Measurements from ENCODE around the gene IRF2.
A peak's percentile ranks its signal among the peaks of the same experiment; 100 is the strongest.
"Not testable (repeated sequence)": the region's sequence is repeated elsewhere in the genome, so short reads cannot be mapped to it uniquely, and the experiment has no call there.

IRF2 gene

GRCh38 chr4:184389978-184390900 lies 84.1 kb downstream of the IRF2 start:
- DNase-seq (ENCODE audit: low spot score), result no peak

DNA sequence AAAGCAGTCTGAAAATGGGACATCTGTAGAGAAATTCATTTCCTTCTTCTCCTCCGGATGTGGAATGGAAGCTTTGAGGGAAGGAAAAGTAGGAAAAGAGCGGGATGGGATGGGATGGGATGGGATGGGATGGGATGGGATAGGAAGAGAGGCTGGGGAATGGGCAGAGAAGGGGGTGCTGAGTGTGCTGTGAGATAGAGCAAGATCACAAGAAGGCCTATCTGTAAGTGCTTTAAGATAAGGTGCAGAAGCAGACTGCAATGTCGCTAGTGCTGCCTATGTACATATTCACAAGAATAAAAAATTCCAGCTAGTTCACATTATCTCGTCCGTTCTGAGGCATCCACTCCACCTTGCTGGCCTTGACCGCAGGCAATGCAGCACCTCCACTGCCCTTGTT lies 86.2 kb downstream of the IRF2 start:
- no peak for DNase-seq (ENCODE audit: low spot score)

GRCh38 chr4:184387351-184387750 lies 87.0 kb downstream of the IRF2 start:
- no peak for DNase-seq (ENCODE audit: low spot score)

- DNase-seq (ENCODE audit: low spot score), result no peak
These were observed 88.0 kb downstream of the IRF2 start for GRCh38 chr4:184386271-184386781.

GRCh38 chr4:184385705-184386141 lies 88.6 kb downstream of the IRF2 start:
- DNase-seq (ENCODE audit: low spot score), result peak; percentile 72

DNA sequence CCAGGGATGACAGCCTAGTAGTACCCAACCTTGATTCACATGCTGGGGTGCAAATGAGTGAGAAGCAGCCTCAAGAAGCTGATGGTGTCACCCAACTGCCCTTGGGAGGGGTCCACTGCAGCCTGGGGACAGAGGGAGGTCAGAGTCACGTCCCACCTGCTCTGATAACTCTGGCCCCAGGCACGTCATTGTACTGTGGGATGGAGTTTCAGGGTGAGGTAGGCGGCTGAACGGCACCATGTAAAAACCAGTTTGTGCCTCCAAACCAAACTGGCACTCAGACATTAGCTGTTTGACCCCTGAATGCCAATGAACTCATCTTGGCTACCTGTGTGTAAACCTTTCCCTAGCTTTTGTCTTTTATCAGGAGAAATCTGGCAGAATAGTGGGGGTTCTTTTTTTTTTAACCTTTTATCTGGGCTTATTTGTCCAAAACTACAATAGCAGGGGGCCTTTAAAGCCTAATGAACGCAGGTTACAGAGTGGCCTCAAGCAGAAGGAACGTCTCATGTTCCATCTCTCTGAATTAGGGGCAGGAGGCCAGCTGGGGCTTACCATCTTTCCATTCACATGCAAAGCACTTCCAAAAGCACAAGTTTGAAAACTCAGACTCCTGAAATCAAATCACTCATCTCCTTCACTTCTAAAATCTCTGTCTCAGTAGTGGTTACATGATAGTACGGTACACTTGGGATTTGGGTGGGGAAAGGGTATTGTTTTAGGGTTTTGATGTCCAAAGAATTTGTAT lies 89.4 kb downstream of the IRF2 start:
- DNase-seq (ENCODE audit: low spot score), result no peak

DNA sequence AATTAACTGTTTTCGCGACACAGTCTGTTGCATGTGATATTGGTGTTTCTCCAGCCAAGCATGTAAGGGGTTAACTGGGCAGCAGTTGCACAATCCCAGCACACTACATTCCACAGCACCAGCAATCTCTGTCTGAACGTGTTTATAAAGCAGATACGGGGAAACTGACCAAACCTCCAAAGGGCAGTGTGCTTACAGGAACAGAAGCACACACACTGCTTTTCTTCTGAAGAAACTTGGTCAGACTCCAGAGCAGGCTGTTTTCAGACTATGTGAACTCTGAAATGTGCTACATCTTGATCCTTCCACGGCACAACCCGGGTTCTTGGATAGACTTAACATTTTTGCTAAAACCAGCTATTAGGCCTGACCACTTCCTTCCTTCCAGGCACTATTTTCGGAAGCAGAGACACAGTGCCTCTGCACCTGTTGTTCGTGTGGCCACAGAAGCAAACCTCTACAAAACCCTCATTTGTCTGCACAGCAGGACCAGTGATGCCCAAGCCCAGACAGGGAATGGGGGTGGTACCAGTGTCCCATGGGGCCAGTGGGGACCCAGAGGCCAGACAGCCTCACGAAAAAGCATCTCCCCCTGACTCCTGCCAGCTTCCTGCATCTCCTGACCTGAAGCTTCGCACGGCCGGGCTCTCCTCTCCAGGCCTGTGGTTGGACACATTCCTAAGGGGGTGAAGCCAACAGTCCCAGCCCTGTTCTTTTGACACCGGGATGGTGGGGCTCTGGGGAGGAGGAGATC lies 90.1 kb downstream of the IRF2 start:
- peak; percentile 62 for DNase-seq (ENCODE audit: low spot score)

DNA sequence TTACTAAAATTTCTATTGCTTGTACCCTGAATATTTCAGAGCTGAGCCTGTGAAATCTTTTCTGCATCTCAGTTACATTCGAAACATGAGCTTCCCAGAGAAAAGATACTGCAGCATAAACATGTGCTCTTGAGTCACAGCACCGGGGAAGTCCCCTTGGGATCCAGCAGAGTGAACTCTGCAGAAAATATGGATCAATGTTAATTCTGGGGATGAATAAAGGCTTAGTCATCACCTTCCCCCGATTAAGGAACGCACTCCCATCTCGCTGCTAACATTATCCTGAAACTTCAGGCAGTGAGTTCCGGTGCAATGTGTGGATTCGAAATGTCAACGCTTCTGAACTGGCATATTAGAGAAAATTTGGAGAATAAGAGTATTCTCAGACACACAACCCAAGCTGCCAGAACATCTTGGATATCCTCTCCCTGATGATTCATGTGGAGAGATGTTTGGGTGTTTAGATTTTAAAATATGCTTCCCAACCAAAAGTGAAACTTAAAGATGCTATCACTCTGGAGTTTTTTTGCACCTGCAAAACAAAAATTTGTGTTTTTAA lies 90.8 kb downstream of the IRF2 start:
- DNase-seq (ENCODE audit: low spot score), result no peak

DNA sequence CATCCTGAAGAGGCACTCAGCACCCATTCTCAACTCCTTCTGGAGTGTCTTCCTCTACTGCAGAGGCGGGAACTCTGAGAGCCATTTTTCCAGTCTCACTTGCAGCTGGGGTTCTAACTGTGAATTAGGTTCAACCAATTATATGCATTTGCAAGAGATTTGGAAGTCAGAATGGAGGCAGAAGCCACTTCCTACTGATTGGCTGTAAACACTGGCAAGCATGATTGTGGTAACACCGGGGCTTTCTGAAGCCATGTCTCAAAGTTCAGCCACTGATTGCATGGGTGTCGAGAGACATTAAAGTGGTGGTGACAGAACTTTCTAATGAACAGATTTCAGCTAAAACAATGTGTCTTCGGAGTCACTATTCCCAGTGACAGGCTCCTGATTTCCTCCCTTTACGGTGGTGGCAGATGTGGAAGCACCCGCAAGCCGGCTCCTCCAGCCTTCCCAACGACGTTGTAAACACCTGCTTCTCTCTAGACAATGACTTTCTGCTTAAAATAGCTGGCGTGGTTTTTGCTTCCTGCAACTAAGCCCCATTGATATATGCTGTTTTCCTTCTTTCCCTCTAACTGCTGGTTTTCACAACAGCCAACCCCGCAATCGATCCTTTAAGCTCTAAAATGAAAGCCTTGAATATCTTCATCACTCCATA lies 92.0 kb downstream of the IRF2 start:
- no peak for DNase-seq (ENCODE audit: low spot score)

GRCh38 chr4:184380707-184381106 lies 93.6 kb downstream of the IRF2 start:
- no peak for DNase-seq (ENCODE audit: low spot score)

DNA sequence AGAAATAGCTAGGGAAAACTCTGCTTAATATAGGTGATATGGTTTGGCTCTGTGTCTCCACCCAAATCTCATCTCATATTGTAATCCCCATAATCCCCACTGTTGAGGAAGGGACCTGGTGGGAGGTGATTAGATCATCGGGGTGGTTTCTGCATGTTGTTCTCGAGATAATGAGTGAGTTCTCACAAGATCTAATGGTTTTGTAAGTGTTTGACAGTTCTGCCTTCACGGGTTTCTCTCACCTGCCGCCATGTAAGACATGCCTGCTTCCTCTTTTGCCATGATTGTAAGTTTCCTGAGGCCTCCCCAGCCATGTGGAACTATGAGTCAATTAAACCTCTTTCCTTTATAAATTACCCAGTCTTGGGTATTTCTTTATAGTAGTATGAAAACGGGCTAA lies 94.1 kb downstream of the IRF2 start:
- not testable (repeated sequence) for DNase-seq (ENCODE audit: low spot score)

GRCh38 chr4:184376923-184377322 lies 97.4 kb downstream of the IRF2 start:
- no peak for DNase-seq (ENCODE audit: low spot score)

GRCh38 chr4:184376126-184376838 lies 98.1 kb downstream of the IRF2 start:
- DNase-seq (ENCODE audit: low spot score), result no peak

DNA sequence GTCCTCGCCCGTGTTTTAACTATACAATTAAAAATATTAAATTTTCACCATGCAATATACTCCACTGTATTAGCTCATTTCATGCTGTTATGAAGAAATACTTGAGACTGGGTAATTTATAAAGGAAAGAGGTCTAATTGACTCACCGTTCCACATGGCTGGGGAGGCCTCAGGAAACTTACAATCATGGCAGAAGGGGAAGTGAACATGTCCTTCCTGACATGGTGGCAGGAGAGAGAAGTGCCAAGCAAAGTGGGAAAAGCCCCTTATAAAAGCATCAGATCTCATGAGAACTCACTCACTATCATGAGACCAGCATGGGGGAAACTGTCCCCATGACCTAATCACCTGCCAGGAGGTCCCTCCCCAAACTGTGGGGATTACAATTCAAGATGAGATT lies 98.7 kb downstream of the IRF2 start:
- not testable (repeated sequence) for DNase-seq (ENCODE audit: low spot score)

DNA sequence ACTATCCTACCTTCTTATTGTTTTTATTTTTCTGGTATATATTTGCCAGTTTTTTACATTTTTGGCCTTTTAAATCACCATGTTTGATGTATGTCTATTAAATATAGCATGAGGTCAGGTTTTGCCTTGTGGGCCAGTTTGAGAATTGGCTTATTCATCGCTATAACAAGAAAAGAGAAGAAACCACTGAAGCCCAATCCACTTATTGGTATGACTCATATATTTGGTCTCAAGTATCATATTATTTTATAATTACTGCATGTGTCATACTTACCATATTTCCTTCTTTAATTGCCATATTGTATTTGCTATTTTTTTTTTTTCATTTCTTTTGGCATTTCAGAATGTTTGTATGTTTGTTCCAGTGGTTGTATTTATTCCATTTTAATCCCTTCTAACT lies 99.3 kb downstream of the IRF2 start:
- DNase-seq (ENCODE audit: low spot score), result no peak

- no peak for DNase-seq (ENCODE audit: low spot score)
These were observed 100.4 kb downstream of the IRF2 start for GRCh38 chr4:184373886-184374405.

DNA sequence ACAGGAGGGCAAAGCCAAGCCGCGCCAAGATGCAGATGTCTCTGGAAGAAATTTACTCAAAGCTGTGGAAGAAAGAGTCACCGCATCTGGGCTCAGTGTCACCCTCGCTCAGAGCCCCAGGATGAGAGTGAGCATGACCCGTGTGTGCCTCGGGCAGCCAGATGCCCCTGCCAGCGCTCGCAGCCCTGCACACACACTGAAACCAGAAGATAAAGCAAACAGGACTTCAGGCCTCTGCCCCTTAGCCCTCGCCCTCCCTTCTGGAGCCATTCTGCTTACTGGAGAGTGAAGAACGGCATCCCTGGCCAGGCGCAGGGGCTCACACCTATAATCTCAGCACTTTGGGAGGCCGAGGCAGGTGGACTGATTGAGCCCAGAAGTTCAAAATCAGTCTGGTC lies 103.0 kb downstream of the IRF2 start:
- DNase-seq (ENCODE audit: low spot score), result no peak

DNA sequence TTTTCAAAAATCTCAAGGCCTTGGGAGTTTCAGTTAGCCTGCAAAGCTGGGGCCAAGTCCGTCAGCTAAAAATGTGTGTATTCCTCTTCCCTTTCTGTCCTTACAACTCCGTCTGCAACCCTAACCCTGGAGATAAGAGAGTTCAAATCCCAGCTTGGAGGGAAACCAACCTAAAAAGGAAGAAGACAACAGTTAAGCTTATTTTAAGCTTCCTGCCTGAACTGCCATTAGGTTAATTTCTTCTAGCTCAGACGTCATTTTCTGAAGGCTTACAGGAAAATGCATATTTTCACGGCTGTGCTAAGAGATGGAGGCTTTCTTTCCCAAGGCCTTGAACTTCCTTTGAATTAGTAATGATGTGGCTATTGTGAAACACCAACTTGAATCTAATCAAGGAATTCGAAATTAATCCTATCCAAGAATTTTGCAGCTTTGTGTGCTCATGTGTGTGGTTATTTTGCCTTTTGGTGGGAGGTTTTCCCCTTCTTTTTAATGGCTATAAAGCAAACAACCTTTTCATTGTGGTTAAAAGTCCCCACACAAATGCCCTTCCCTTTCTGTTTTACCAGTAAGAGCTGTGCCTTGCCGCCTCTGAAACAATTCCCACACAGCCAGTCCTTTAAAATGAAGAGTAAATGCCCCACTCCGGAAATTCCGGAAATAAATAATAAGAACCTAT lies 103.5 kb downstream of the IRF2 start:
- no peak for DNase-seq (ENCODE audit: low spot score)

DNA sequence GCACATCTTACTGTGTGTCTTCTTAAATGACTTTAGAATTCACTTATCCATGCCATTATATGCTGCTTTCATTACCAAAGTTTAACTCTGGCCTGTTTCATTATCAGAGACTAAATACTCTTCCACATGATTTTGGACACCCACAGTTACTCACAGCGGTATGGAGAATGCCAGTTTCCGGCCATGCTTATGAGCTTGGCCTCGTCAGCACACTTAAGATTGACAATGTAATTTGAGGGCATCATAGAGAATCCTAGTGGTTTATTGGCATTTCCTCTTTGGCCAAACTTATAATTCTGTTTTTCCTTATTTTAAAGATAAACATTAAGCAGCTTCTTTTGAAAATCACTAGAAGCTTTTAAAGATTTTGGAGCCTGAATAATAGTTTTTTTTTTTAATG lies 104.5 kb downstream of the IRF2 start:
- no peak for DNase-seq (ENCODE audit: low spot score)

GRCh38 chr4:184368731-184369130 lies 105.6 kb downstream of the IRF2 start:
- no peak for DNase-seq (ENCODE audit: low spot score)
